ENCODE measurements around the gene DGKI.
"Not testable (repeated sequence)": the region's sequence is repeated elsewhere in the genome, so short reads cannot be mapped to it uniquely, and the experiment has no call there.

Gene DGKI

DNA sequence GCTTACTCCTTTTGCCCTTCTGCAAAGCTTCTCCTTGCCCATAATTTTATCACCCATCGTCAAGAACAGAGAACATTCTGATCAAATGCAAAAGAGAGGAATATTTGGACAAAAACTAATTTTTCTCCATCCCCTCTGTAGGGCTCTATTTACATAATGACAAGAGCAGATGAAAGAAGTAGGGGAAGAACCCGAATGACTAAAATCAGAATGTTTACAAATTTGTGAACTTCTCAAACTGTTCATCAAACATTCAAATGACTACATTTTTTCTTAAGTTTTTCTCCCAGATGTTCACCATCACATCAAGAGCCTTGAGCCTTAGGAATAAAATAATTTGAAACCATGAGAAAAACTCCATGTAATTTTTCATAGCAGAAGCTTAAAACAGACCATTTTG is 119.4 kb downstream of the DGKI start:
- Histone ChIP-seq H2AFZ (ENCODE audit: low read depth, low read length) (no peak overlapping the region), H3K4me1 (ENCODE audit: insufficient read depth, low read length) (no peaks in the 10 kb centered on the region), H3K27me3 (ENCODE audit: insufficient read depth, low read length) (no peaks in the 10 kb centered on the region), H3K4me3 (ENCODE audit: low read length) (no peak overlapping the region), H3K9me3 (ENCODE audit: low read length) (peaks cover 2% of the 10 kb centered on the region), H3K36me3 (ENCODE audit: insufficient read depth, low read length) (no peaks in the 10 kb centered on the region)

DNA sequence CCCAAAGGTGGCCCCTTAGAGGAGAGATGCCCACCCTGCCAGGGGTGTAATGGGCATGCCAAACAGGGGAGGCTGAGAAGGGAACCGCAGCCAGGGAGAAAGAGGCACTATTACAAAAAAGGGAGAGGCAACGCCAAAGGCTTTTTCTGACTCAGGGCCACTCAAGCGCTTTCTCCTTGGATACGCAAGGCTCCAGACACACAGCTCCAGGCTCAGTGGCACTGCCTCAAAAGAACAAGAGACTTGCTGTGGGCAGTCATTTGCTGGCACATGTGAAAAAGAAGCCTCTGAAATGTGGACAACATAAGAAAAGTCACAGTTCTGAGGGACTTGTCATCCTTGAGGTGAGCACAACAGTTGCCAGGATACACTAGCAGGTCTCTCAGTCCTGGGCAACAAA is 128.4 kb downstream of the DGKI start:
- peaks cover 18% of the 10 kb centered on the region for H3K4me1 ChIP-seq (ENCODE audit: insufficient read depth, low read length)
- H3K36me3 ChIP-seq (ENCODE audit: insufficient read depth, low read length), result no peaks in the 10 kb centered on the region
- H2AFZ ChIP-seq (ENCODE audit: low read depth, low read length), result no peak overlapping the region
- H3K9me3 ChIP-seq (ENCODE audit: low read length), result no peaks in the 10 kb centered on the region
- H3K27me3 ChIP-seq (ENCODE audit: insufficient read depth, low read length), result no peaks in the 10 kb centered on the region
- no peak overlapping the region for H3K4me3 ChIP-seq (ENCODE audit: low read length)

DNA sequence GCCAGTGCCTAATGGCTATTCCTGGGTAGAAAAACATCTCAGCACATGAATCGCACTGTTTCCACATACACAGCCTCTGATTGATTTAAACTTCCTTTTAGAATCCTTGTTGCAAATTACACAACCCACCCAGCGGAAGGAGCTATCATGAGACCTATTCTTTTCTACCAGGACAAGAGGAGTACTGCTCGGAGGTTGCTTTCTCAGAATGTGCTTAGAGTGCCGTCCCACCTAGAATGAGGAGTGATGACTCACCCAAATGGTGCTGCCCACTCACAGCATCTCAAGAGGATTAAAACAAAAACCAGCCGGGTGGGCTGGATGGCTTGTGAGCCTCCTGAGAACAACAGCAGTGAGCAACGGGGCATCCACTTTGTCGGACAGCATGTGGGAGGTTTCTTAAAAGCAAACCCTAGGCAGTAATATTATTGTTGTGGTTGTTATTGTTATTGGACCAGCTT is 128.9 kb downstream of the DGKI start:
- H3K27me3 ChIP-seq (ENCODE audit: insufficient read depth, low read length), result no peaks in the 10 kb centered on the region
- H3K4me1 ChIP-seq (ENCODE audit: insufficient read depth, low read length), result peaks cover 18% of the 10 kb centered on the region
- H2AFZ ChIP-seq (ENCODE audit: low read depth, low read length), result no peak overlapping the region
- no peaks in the 10 kb centered on the region for H3K36me3 ChIP-seq (ENCODE audit: insufficient read depth, low read length)
- H3K4me3 ChIP-seq (ENCODE audit: low read length), result no peak overlapping the region
- H3K9me3 ChIP-seq (ENCODE audit: low read length), result no peaks in the 10 kb centered on the region

DNA sequence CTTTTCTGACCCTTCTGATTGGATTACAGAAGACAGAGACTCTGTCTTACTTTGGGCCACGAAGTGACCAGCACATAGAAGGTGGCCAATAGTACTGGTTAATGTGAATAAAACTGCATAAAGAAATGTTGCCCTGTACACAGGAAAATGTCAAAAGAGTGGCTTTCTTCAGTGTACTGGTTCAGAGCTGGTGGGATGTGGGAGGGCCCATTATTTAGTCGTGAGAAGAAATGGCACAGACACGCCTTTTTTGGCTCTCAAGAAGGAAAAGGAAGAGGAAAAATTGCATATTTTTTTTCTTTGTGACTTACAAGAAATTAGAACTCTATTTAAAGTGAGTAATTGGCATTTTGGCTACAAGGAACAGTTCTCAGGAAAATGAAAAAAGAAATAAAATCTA is 129.7 kb downstream of the DGKI start:
- Histone ChIP-seq H3K27me3 (ENCODE audit: insufficient read depth, low read length) (no peaks in the 10 kb centered on the region), H2AFZ (ENCODE audit: low read depth, low read length) (no peak overlapping the region), H3K36me3 (ENCODE audit: insufficient read depth, low read length) (no peaks in the 10 kb centered on the region), H3K4me3 (ENCODE audit: low read length) (no peak overlapping the region), H3K4me1 (ENCODE audit: insufficient read depth, low read length) (peaks cover 18% of the 10 kb centered on the region), H3K9me3 (ENCODE audit: low read length) (no peaks in the 10 kb centered on the region)

DNA sequence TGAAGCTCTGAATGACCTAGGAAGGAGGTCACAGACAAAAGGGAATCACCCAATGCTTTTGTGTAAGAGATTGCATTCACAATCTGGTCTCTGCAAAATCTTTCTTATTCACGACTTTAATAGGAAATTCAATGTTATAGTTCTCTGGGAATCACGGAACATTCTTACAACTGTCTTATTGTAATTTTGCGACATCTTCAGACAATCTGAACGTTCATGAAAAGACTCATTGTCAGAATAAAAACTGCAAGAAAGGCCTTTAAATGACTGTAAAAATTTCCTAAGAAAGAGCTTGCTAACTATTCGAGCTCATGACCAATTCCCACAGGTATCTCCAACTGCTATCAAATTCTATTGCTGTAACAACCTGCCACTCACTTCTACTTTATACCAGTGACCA is 130.7 kb downstream of the DGKI start:
- Histone ChIP-seq H2AFZ (ENCODE audit: low read depth, low read length) (no peak overlapping the region), H3K27me3 (ENCODE audit: insufficient read depth, low read length) (no peaks in the 10 kb centered on the region), H3K4me3 (ENCODE audit: low read length) (no peak overlapping the region), H3K4me1 (ENCODE audit: insufficient read depth, low read length) (peaks cover 18% of the 10 kb centered on the region), H3K36me3 (ENCODE audit: insufficient read depth, low read length) (no peaks in the 10 kb centered on the region), H3K9me3 (ENCODE audit: low read length) (no peaks in the 10 kb centered on the region)

GRCh38 chr7:137715533-137715932 is 131.2 kb downstream of the DGKI start:
- no peak overlapping the region for H2AFZ ChIP-seq (ENCODE audit: low read depth, low read length)
- H3K36me3 ChIP-seq (ENCODE audit: insufficient read depth, low read length), result no peaks in the 10 kb centered on the region
- H3K9me3 ChIP-seq (ENCODE audit: low read length), result no peaks in the 10 kb centered on the region
- H3K4me3 ChIP-seq (ENCODE audit: low read length), result no peak overlapping the region
- H3K4me1 ChIP-seq (ENCODE audit: insufficient read depth, low read length), result peaks cover 18% of the 10 kb centered on the region
- H3K27me3 ChIP-seq (ENCODE audit: insufficient read depth, low read length), result no peaks in the 10 kb centered on the region

DNA sequence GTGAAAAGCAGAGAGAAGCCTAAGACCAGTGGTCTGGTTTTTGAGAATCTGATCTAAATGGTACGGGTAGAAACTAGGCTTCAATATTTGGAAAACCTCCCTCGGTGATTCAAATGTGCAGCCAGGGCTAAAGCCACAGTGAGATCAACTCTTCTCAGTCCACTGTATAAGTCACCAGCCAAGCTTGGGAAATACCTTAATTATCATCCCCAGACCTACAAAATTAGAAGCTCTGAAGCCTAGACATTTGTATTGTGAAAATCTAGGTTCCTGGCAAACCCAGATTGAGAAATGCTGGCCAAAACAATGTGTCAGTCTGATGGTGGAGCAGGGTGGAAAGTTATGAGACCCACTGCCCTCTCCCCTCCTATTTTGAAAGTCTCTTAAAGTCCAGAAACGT is 131.7 kb downstream of the DGKI start:
- Histone ChIP-seq H3K4me3 (ENCODE audit: low read length) (no peak overlapping the region), H3K4me1 (ENCODE audit: insufficient read depth, low read length) (peaks cover 18% of the 10 kb centered on the region), H3K9me3 (ENCODE audit: low read length) (no peaks in the 10 kb centered on the region), H3K27me3 (ENCODE audit: insufficient read depth, low read length) (no peaks in the 10 kb centered on the region), H2AFZ (ENCODE audit: low read depth, low read length) (no peak overlapping the region), H3K36me3 (ENCODE audit: insufficient read depth, low read length) (no peaks in the 10 kb centered on the region)

DNA sequence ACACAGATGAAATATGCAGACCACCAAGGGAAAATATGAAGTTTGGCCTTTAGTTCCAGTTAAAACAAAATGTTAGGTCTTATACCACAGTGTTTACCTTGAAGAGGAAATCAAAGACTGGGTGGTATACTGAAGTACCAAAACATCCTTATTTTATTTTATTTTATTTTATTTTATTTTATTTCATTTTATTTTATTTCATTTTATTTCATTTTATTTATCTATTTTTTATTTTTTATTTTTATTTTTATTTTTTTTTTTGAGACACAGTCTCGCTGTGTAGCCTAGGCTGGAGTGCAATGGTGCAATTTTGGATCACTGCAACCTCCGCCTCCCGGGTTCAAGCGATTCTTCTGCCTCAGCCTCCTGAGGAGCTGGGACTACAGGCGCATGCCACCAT is 140.4 kb downstream of the DGKI start:
- not testable (repeated sequence) for H3K36me3 ChIP-seq (ENCODE audit: insufficient read depth, low read length); H3K4me1 ChIP-seq (ENCODE audit: insufficient read depth, low read length); H3K4me3 ChIP-seq (ENCODE audit: low read length); H3K27me3 ChIP-seq (ENCODE audit: insufficient read depth, low read length); H3K9me3 ChIP-seq (ENCODE audit: low read length); H2AFZ ChIP-seq (ENCODE audit: low read depth, low read length)

DNA sequence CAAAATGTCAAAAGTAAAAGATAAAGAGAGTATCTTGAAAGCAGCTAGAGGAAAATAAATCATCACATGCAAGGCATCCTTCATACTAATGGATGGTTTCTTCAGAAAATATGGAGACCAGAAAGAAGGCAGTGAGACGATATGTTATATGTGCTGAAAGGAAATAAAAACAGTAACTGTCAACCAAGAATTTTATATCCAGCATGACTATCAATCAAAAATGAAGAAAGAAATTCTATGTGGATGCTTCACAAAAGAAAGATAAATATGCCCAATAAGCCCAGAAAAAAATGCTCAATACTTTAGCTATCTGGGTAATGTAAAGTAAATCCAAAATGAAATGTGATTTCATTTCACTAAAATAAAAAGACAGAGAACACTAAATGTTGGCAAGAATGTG is 142.1 kb downstream of the DGKI start:
- H3K9me3 ChIP-seq (ENCODE audit: low read length), result peaks cover 3% of the 10 kb centered on the region
- H2AFZ ChIP-seq (ENCODE audit: low read depth, low read length), result no peak overlapping the region
- no peak overlapping the region for H3K4me3 ChIP-seq (ENCODE audit: low read length)
- no peaks in the 10 kb centered on the region for H3K4me1 ChIP-seq (ENCODE audit: insufficient read depth, low read length)
- no peaks in the 10 kb centered on the region for H3K27me3 ChIP-seq (ENCODE audit: insufficient read depth, low read length)
- H3K36me3 ChIP-seq (ENCODE audit: insufficient read depth, low read length), result no peaks in the 10 kb centered on the region

DNA sequence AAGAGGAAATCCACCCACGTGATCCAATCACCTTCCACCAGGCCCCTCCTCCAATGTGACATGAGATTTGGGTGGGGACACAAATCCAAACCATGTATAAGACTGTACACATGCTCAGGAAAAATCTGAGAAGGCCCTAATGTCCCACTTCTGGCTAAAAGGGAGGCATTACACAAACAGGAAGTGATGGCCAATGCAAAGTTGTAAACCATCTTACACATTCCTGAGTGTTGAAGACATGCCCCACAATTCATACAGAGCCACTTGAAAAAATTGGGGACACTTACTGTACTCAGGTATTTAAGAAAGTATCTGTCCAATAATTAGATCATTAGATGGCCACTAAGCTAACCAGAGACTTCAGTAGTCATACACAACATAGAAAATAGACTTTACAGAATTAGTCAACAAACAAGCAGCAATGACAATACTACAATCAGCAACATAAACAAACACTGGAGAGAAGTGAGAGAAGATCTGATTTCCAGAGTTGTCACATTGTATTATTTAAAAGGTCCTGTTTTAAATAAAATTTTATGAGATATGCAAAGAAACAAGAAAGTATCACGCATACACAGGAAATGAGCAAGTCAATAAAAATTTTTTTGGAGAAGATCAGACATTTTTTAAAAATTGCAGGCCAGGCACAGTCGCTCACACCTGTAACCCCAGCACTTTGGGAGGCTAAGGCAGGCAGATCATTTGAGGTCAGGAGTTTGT is 143.3 kb downstream of the DGKI start:
- H3K9me3 ChIP-seq (ENCODE audit: low read length), result peaks cover 3% of the 10 kb centered on the region
- no peaks in the 10 kb centered on the region for H3K4me1 ChIP-seq (ENCODE audit: insufficient read depth, low read length)
- no peak overlapping the region for H2AFZ ChIP-seq (ENCODE audit: low read depth, low read length)
- no peaks in the 10 kb centered on the region for H3K27me3 ChIP-seq (ENCODE audit: insufficient read depth, low read length)
- H3K4me3 ChIP-seq (ENCODE audit: low read length), result no peak overlapping the region
- no peaks in the 10 kb centered on the region for H3K36me3 ChIP-seq (ENCODE audit: insufficient read depth, low read length)

DNA sequence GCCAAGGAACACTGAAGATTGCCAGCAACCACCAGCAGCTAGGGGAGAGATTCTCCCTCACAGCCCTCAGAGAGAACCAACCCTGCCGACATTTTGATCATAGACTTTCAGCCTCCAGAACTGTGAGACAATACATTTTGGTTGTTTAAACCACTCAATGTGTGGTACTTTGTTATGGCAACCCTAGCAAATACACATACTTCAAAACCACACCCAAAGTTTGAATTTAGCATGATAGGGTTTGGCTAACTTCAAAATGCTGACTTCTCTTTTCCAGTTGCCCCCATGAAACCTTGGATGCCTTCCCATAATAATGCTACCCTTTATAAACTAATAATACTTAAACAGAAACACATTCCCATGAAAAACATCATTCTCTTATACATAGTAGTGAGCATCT is 149.8 kb downstream of the DGKI start:
- Histone ChIP-seq H3K4me3 (ENCODE audit: low read length) (no peak overlapping the region), H3K27me3 (ENCODE audit: insufficient read depth, low read length) (no peaks in the 10 kb centered on the region), H2AFZ (ENCODE audit: low read depth, low read length) (no peak overlapping the region), H3K36me3 (ENCODE audit: insufficient read depth, low read length) (no peaks in the 10 kb centered on the region), H3K9me3 (ENCODE audit: low read length) (no peaks in the 10 kb centered on the region), H3K4me1 (ENCODE audit: insufficient read depth, low read length) (peaks cover 8% of the 10 kb centered on the region)

- no peaks in the 10 kb centered on the region for H3K27me3 ChIP-seq (ENCODE audit: insufficient read depth, low read length)
- H3K36me3 ChIP-seq (ENCODE audit: insufficient read depth, low read length), result no peaks in the 10 kb centered on the region
- H3K4me3 ChIP-seq (ENCODE audit: low read length), result no peak overlapping the region
- no peak overlapping the region for H2AFZ ChIP-seq (ENCODE audit: low read depth, low read length)
- peaks cover 8% of the 10 kb centered on the region for H3K4me1 ChIP-seq (ENCODE audit: insufficient read depth, low read length)
- H3K9me3 ChIP-seq (ENCODE audit: low read length), result no peaks in the 10 kb centered on the region
Measured at GRCh38 chr7:137696376-137696775, 150.4 kb downstream of the DGKI start.

GRCh38 chr7:137695942-137696341 is 150.8 kb downstream of the DGKI start:
- no peaks in the 10 kb centered on the region for H3K36me3 ChIP-seq (ENCODE audit: insufficient read depth, low read length)
- no peak overlapping the region for H2AFZ ChIP-seq (ENCODE audit: low read depth, low read length)
- H3K9me3 ChIP-seq (ENCODE audit: low read length), result no peaks in the 10 kb centered on the region
- no peaks in the 10 kb centered on the region for H3K27me3 ChIP-seq (ENCODE audit: insufficient read depth, low read length)
- no peak overlapping the region for H3K4me3 ChIP-seq (ENCODE audit: low read length)
- peaks cover 8% of the 10 kb centered on the region for H3K4me1 ChIP-seq (ENCODE audit: insufficient read depth, low read length)

DNA sequence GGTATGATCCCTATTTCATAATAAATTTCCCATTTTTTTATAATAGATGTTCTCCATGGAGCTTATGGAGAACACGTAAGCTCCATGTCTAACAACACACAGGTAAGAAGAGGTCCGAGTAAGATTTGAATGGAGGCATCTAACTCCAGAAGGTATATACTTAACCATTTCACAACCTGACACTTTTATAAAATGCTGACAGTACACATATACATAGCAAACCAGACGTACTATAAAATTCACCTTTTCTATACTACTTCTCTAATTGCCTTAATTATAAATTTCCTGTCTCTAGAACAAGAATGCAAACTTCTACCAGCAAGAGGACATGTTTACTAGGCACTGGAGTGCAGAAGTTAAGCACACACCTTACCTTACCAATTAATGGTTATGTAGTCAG is 151.3 kb downstream of the DGKI start:
- H3K9me3 ChIP-seq (ENCODE audit: low read length), result no peaks in the 10 kb centered on the region
- no peak overlapping the region for H2AFZ ChIP-seq (ENCODE audit: low read depth, low read length)
- H3K36me3 ChIP-seq (ENCODE audit: insufficient read depth, low read length), result no peaks in the 10 kb centered on the region
- no peak overlapping the region for H3K4me3 ChIP-seq (ENCODE audit: low read length)
- H3K27me3 ChIP-seq (ENCODE audit: insufficient read depth, low read length), result no peaks in the 10 kb centered on the region
- peaks cover 8% of the 10 kb centered on the region for H3K4me1 ChIP-seq (ENCODE audit: insufficient read depth, low read length)

Data from neuron (in vitro differentiated cells).